GM18520 (cell line): ENCODE data around the gene DNAJC17.

Source experiments
- ATAC-seq: cut with Tn5 transposase; IDR thresholded peaks from one replicate; pipeline ENCODE4 v1.9.1; 2021; ENCODE audit not compliant: unreplicated experiment

Gene DNAJC17

DNA sequence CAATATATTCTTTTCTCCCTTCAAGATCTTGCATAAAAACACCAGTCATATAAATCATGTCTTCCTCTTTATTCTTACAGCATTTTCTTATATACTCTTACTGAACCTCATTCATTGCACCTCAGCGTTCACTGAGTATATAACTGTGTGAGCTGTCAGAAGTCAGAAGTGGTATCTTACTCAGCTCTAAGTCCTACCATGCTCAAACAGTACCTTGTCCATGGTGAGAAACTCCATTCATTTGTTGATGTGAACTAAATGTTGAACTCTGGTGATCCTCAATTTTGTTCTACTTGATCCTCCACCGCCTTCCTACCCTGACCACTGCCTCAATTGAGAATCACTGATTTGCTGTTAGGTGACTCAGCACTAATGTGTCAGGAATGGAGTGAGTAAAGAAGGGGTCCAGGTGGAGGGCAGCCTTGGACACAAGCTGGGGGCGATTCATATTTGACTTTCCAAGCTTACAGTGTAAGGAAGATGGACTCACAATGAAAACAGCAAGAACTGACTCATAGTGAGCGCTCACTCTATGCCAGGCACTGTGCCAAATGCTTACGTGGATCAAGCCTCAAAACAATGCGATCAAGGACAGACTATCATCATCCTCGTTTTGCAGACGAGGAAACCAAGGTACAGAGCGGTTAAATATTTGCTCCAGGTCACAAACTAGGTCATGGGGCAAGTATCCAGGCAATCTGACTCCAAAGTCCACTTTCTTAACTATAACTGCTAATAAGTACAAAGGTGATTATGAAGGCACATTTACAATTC, 13.9 kb downstream of the DNAJC17 start:
- no peak for ATAC-seq

DNA sequence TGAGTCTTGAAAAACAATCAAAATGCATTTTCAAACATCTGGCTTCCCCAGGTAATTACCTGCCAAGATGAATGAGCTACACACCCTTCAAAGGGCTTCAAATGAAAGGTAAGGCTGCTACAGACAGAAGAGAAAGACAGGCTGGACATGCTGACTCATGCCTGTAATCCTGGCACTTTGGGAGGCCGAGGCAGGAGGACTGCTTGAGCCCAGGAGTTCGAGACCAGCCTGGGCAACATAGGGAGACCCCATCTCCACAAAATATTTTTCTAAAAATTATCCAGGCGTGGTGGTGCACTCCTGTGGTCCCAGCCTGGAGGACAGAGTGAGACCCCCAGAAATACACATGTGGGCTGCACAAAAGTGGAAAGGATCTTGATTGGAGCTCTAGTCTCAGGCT, 14.9 kb downstream of the DNAJC17 start:
- ATAC-seq, result no peak

DNA sequence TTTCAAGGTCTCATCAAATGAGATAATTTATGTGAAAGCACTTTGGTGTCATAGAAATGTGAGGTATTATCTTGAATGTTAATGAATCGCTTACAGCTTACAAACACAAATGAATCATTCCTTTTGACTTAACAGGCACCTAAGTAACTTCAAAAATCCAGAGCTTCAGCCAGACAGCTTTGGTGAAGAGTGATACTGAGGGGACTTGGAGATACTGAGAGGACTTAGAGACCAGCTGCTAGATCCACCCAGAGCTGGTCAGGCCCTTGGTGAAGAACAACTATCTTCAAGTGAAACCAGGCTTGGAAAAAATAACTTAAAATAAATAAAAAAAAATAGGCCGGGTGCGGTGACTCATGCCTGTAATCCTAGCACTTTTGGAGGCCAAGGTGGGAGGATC, 16.6 kb downstream of the DNAJC17 start:
- no peak for ATAC-seq

DNA sequence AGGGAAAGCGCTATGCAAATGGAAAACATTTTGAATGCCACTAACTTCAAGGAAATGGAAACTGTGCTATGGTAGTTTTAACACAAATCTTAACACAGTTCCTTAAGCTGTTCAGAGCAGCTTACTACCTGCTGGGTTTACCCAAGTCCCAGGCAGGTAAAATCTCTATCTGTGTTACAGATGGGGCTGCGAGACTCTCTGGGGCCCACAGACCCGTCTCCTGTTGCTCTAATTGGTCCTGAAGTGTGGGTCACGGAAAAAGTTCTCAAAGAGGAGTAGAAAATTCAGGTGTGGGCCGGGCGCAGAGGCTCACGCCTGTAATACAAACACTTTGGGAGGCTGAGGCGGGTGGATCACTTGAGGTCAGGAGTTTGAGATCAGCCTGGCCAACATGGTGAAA, 17.3 kb downstream of the DNAJC17 start:
- ATAC-seq, result no peak

DNA sequence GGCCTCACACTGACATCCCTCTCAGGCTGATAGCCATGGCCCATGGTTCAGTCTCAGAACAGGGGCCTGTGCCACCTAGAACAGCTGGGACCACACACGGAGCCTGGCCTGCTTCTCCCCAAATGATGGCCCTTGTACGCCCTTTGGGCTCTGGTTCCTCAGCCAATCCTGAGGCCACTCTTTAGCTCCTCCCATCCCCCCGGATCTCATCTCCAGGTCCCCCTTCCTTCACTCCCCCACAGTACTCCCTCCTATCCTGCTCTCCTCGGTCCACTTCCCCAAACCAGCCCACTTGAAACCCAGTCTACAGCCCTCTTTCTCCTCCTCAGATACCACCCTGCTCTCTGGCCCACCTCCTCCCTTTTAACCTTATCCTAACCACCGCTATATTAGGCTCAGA, 18.2 kb downstream of the DNAJC17 start:
- no peak for ATAC-seq

DNA sequence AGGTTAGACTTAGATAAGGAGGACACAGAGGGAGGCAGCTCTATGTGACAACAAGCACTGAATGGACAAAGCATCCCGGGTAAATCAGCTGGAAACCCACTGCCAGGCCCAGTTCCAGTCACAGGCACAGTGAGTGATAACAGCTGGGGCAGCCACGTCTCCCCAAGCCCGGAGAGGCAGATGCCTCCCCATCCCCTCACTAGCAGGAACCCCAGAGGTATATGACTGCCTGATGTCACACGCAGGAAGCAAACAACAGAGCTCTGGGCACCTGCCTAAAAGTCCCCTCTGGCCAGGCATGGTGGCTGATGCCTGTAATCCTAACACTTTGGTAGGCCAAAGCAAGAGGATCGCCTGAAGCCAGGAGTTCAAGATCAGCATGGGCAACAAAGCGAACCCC, 19.3 kb downstream of the DNAJC17 start:
- ATAC-seq, result no peak

DNA sequence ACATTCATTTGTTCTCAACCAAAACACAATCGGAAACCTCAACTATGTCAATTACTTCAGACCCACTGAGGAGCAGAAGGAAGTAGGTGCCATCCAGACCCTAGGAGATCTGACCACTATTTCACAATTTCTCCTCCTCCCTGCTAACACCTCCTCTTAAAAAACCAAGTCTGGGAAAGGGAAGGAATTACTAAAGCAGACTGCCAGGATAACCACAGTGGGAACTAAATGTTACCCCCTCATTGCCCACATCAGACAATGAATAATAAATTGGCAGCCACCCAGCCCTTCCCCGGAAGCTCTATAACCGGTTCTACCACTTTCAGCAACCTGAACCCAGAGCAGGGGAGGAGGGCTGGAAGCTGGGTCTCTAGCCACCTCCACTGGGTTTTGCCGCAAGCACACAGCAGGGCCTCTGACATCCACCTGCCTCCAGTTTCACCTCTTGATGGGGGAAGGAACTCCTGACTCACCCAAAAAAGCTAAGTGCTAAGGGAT, 19.9 kb downstream of the DNAJC17 start:
- ATAC-seq, result no peak

DNA sequence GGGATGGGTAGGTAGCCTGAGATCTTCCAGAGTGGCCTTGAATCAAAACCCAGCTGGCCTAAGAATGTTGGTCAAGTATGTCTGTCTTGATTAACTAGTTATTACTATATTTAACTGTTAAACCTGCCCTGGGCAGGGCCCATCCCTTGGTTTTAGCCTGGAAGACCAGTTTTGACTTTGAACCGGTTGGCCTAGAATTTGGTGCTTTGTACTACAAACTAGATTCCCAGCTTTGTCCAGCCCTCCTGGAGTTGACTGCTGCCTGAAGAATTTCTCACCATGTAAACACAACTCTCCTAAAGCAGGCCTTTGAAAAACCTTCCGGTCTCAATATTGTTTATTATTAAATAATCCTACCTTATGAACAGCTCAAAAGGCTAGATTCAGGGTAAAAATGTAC, 21.5 kb downstream of the DNAJC17 start:
- ATAC-seq, result no peak

DNA sequence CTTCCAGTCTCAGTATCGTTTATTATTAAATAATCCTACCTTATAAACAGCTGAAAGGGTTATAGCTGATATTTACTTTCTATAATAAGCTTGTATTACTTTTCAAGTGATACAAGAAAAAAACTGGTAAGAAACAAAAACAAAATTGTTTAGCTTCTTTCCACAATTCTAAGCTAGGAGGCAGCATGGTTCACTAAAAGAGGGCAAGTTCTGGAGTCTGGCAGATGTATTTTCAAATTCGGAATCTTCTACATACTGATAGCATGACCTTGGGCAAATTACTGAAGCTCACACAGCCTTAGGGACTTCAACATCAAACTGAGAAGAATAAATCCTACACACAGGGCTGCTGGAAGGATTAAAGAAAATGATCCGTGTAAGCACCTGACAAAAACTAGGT, 22.1 kb downstream of the DNAJC17 start:
- no peak for ATAC-seq

DNA sequence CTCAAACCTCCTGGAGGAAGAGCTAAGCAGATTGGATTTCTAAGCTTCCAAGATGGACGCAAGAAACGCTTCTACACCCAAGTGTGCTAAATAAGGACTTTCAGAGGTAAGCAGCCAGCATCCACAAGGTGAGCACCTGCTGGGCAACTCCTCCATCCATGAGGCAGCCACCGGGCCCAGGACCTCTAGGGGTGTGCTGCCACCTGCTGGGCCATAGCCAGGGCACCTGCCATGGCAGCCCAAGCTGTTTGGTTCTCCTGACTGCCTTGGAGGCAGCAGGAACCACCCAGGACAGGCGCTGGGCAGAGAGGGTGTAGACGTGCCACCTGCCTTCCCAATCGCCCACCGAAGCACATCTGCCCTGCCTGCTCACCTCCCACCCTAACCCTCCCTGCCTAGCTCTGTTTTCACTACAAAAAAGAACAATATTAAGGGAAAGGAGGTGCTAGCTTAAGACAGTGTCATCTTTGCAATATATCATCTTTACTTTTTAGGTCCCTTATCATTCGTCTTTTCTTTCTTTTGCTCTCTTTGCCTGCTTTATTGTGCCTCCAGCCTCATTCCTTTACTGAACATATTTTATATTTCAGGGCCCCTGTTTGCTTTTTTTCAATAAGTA, 24.6 kb downstream of the DNAJC17 start:
- peak; percentile 82 for ATAC-seq

DNA sequence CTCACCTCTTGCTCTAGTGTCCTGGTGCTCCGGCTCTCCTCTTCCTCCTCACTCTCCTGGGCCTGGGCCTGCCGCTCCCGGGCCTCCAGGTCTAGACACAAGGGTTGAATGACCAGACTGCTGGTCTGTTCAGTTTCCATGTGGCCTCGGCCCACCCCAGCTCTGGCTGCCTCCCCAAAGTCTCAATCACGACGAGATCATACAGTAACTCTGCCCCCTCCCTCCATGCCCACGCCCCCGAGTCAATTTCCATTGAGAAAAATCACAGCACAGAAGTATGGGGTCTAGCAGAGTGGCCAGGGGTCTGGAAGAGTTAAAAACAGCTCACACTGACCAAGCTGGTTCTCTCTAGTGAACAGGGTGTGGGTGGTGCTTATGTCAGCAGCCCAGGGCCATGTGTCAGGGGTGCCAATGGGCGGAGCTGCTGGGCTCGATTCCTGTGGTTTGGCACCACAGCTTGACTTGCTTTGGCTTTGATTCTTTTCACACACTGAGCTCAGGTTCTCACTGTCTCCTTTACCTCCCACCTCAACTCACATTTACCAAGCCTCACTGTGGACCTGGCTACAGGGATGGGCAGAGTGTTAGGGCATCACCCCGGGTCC, 30.6 kb downstream of the DNAJC17 start:
- ATAC-seq, result no peak

DNA sequence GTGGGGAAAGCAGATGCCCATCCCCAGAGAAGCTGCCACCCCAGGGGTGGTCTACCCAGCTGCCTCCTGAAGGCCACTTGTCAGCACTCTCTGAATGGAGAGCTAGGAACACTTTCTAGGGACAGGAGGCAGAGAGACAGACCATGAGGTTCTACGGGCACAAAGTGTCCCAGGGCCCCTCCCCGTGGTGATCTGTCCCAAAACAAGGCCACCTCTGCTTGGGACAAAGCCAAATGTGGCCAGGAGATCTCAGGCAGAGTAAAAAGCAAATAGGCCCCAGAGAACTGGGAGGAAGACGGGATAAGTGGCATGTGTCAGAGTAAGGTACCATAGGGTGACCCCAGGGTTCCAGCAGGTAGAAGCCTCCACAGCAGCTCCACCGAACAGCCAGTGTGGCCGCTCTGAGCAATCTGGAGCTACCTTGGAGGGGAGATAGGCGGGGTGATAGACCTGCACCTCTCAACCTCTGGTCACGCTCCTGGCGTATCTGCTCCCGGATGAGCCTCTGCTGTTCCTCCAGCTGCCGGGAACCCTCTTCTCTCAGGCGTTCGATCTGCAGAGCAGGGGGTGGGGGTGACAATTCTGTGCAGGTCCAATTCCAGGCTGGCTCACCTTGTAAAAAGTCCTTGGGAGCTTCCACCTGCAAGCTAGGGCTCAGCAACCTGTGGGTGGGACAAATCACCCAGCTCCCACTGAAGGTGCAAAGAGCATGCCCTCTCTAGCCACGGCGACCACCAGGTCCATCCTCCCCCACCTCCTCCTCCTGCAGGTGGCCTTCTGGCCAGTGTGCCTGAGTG, 31.3 kb downstream of the DNAJC17 start:
- ATAC-seq, result no peak

DNA sequence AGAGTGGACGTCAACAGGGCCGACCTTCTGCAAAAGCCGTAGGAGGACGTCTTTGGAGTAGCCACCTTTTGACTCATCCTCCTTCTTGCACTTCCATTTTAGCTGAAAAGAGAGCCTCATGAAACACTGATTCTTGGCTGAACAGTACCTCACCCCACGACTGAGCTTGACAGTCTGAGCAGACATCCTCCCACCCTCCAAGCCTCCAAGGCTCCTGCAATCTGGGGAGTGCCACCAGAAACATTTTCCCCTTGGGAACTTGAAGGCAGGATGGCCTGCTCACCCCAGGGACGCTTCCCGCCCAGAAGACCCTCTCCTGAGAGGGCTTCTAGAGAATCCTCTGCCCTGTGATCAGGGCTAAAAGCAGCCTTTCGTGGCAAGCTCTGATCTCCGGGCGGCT, 32.3 kb downstream of the DNAJC17 start:
- ATAC-seq, result no peak

DNA sequence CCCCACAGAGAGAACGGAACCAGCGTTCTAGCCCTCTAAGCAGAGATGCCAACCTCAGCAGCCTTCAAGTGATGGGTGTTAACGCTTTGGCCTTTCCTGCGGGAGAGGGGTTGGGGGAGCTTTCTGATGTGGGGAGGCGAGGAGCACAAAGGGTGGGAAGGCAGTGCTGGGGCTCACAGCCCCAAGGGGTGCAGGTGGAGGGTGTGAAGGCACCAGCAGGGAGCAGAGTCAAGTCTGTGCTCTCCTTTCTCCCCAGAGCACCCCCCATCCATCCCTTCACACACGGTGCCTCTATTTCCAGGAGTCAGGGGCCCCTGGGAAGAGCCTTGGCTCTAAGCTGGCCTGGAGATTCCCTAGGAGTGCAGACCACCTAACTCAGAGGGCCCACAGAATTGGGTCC, 33.4 kb downstream of the DNAJC17 start:
- no peak for ATAC-seq

DNA sequence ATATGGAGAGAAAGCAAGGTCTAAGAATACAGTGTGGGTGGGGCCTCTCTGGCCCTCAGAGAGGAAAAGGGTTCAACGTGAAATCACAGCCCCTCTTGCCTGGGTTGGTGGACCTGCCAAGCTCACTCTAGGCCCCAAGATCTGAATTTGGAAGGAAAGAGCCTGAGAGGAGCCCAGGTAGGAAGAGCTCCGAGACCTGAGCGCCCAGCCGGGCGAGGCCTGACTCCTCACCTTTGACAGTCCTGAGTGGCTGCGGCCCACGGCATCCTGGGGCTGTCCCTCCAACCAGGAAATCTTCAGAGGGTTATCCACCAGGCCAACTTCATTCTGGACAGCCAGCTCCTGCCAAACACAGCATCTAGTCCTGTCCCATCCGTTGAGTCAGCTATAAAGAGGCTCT, 33.8 kb downstream of the DNAJC17 start:
- ATAC-seq, result no peak

DNA sequence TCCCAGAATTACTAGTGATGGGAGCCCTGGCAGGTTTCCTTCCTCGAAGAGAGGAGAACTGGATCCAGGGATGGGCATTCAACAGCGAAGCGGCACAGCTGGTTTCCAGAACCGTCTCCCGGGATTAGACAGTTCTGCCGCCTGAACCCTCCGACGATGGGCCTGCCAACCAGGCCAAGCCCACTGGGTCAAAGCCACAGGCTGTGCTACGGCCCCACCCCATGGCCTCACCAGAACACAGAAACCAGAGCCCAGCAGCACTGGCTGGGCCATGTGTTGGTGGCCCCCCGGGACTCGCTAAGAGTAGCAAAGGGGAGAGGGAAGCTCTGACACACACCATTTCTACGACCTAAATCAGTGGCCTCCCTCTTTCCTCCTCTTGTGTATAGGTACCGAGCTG, 35.3 kb downstream of the DNAJC17 start:
- no peak for ATAC-seq

DNA sequence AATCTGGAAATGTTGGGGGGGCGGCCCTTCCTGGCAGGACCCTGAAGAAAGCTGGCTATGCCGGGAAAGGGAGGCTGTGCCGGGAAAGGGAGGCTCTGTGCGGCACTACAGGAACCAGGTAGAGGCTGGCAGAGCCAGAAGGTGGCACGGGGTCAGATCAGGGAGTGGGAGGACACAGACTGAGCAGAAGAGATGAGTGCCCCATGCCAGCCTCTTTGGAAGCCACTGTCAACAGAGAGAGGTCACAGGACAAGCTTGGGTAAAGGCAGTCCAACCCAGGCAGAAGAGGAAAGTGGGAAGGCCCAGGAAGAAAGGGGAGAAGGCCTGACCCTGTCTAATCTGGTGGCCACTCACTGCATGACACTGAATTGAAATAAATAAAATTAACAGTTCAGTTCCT, 36.0 kb downstream of the DNAJC17 start:
- no peak for ATAC-seq

DNA sequence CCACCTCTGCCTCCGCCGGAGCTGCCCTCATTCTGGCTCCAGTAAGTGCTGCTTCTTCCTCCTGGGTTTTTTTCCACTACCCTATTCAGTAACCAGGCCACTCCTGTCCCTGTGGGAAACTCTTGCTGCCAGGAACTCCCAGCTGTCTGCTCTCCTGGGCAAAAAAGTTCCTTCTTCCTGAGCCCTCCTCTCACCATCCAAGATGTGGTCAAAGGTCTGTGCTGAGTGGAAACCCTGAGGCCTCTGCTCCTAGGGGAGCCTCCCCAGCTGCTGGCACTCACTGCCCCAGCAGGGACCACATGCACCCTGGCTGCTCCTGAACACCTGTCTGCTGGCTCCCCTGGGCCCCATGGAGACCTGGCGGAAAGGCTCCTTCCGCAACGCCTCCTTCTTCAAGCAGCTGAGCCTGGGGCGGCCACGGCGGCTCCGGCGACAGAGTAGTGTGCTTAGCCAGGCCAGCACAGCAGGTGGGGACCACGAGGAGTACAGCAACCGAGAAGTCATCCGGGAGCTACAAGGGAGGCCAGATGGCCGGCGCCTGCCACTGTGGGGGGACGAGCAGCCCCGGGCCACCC, 37.0 kb downstream of the DNAJC17 start:
- no peak for ATAC-seq

DNA sequence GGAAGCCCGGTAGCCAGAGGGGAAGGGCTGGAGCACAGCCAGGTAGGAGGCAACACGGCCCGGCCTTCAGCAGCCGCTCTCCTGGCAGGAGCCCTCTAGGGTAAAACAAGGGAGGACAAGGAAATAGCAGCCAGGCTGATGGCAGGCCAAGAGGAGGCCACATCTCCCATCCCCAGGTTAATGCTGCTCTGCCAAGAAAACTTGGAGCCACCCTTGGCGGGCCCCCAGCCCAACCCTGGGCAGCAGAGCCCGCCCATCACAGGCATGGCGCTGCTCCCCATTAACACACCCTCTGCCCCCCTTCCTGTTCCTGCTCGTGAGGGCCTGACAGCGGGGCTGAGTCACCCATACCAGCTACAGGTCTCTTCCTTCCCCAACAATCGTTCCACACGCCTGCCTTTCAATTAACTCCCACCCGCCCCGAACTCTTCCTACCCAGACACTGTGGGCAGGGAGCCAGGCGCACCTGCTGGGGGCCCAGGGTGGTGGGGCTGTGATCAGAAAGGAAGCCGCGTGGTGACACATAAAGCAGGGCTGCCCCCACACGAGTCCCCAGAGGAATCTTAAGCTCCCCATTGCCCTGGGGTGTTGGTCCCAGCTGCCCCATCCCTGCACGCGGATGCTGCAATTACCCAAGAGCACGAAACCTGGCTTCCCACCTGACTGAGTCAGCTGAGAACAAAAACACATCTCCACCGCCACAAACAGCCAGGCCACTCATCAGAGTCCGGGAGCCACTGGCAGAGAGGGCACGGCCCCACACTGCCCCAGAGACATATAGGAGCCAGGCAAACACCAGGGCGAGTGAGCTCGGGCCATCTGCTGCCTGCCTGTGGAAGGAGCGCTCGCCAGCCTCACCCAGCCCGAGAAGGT, 37.8 kb downstream of the DNAJC17 start, which contains the start of gene C15orf62:
Gene C15orf62 (plus strand): TSS at position 707 of the 873 bp plus-strand sequence. CDS start 516 bp downstream, outside the sequence.
- no peak for ATAC-seq
